Measurements from ENCODE around the gene ISCU.

- TF ChIP-seq CTCF (IDR thresholded peaks at IDR 0.05; ENCODE audit: low read depth, low read length, poor library complexity, severe bottlenecking) (no peak), EZH2phosphoT487 (IDR thresholded peaks at IDR 0.05; ENCODE audit: borderline replicate concordance, low read length) (no peak)
These were observed 29.0 kb downstream of the ISCU start for GRCh38 chr12:108591267-108591980.
